ENCODE data around the gene ADK. TPM values are rescaled to one million over a fixed set of nuclear protein-coding genes. Genes with fewer than 3 reads are reported as not detected.
A peak's percentile ranks its signal among the peaks of the same experiment; 100 is the strongest.
"Not testable (repeated sequence)": the region's sequence is repeated elsewhere in the genome, so short reads cannot be mapped to it uniquely, and the experiment has no call there.

ADK gene
- total RNA-seq, 4 donors from 2014 or later: 62.1 to 84.7 (median 74.4) TPM

GRCh38 chr10:74122060-74122459, 29.0 kb upstream of the ADK start:
- H3K27me3 ChIP-seq: no peaks in the 10 kb centered on the region
- 66 to 77% methylated on average over 3 of the region's 3 CpGs for WGBS, 2 donors
- DNase-seq: no peak
- H3K4me1 ChIP-seq: peaks cover 0 to 15% of the 10 kb centered on the region in 2 donors
- H3K9me3 ChIP-seq: no peaks in the 10 kb centered on the region
- intact Hi-C loops (cut with DNase I): no loop called here
- H3K4me3 ChIP-seq (replicated peaks in 1 of 3): no peak overlapping the region
- no peak overlapping the region for H3K27ac ChIP-seq
- H3K36me3 ChIP-seq: peaks cover 25 to 27% of the 10 kb centered on the region in 2 donors
- TF ChIP-seq POLR2A (IDR thresholded peaks at IDR 0.05) (no peak), CTCF (IDR thresholded peaks at IDR 0.05) (no peak)

- H3K9me3 ChIP-seq: no peaks in the 10 kb centered on the region
- H3K4me1 ChIP-seq: peaks cover 0 to 15% of the 10 kb centered on the region in 2 donors
- intact Hi-C loops (cut with DNase I): no loop called here
- WGBS, 2 donors: 0 to 10% methylated on average over 1 of the region's 1 CpG
- H3K36me3 ChIP-seq: peaks cover 28 to 30% of the 10 kb centered on the region in 2 donors
- no peaks in the 10 kb centered on the region for H3K27me3 ChIP-seq
- TF ChIP-seq POLR2A (IDR thresholded peaks at IDR 0.05) (no peak), CTCF (IDR thresholded peaks at IDR 0.05) (no peak)
- no peak for DNase-seq
- no peak overlapping the region for H3K4me3 ChIP-seq (replicated peaks in 1 of 3)
- no peak overlapping the region for H3K27ac ChIP-seq
These were observed 27.9 kb upstream of the ADK start for GRCh38 chr10:74123081-74123480.

- H3K9me3 ChIP-seq: no peaks in the 10 kb centered on the region
- H3K27ac ChIP-seq: no peak overlapping the region
- intact Hi-C loops (cut with DNase I): no loop called here
- no peak for TF ChIP-seq CTCF (IDR thresholded peaks at IDR 0.05)
- TF ChIP-seq POLR2A (IDR thresholded peaks at IDR 0.05): no peak
- H3K36me3 ChIP-seq: peaks cover 37 to 47% of the 10 kb centered on the region in 2 donors
- no peak for DNase-seq
- peaks cover 0 to 4% of the 10 kb centered on the region in 2 donors for H3K4me1 ChIP-seq
- H3K27me3 ChIP-seq: no peaks in the 10 kb centered on the region
- 86 to 89% methylated on average over 11 of the region's 11 CpGs for WGBS, 2 donors
- no peak overlapping the region for H3K4me3 ChIP-seq (replicated peaks in 1 of 3)
These were observed 16.8 kb upstream of the ADK start for GRCh38 chr10:74133923-74134820.

GRCh38 chr10:74135452-74135851, 15.6 kb upstream of the ADK start:
- peaks cover 27 to 41% of the 10 kb centered on the region in 2 donors for H3K36me3 ChIP-seq
- intact Hi-C loops (cut with DNase I): no loop called here
- H3K9me3 ChIP-seq: no peaks in the 10 kb centered on the region
- H3K4me1 ChIP-seq: peaks cover 0 to 4% of the 10 kb centered on the region in 2 donors
- H3K27me3 ChIP-seq: no peaks in the 10 kb centered on the region
- no peak overlapping the region for H3K27ac ChIP-seq
- 95% methylated on average over 3 of the region's 3 CpGs for WGBS, 2 donors
- H3K4me3 ChIP-seq (replicated peaks in 1 of 3): no peak overlapping the region
- DNase-seq: no peak
- TF ChIP-seq CTCF (IDR thresholded peaks at IDR 0.05) (no peak), POLR2A (IDR thresholded peaks at IDR 0.05) (no peak)

GRCh38 chr10:74137992-74138391, 13.0 kb upstream of the ADK start:
- peaks cover 23 to 35% of the 10 kb centered on the region in 2 donors for H3K36me3 ChIP-seq

GRCh38 chr10:74138596-74138995, 12.4 kb upstream of the ADK start:
- H3K4me3 ChIP-seq (replicated peaks in 1 of 3); H3K27me3 ChIP-seq; H3K4me1 ChIP-seq; H3K9me3 ChIP-seq; intact Hi-C loops (cut with DNase I): not testable (repeated sequence)
- DNase-seq: peak; percentile 65 to 70
- Histone ChIP-seq H3K27ac (peak overlapping the region in 1 of 3 donors; percentile 52), H3K36me3 (peaks cover 23 to 29% of the 10 kb centered on the region in 2 donors)
- WGBS, 2 donors: 35 to 52% methylated on average over 5 of the region's 5 CpGs

More at GRCh38 chr10:74137992-74138391, 13.0 kb upstream of the ADK start:
- Histone ChIP-seq H3K27ac (peak overlapping the region; percentile 2 to 12 (median 4)), H3K9me3 (no peaks in the 10 kb centered on the region), H3K4me3 (replicated peaks in 1 of 3) (no peak overlapping the region), H3K4me1 (peaks cover 0 to 4% of the 10 kb centered on the region in 2 donors), H3K27me3 (no peaks in the 10 kb centered on the region)
- no peak for DNase-seq
- TF ChIP-seq CTCF (IDR thresholded peaks at IDR 0.05): no peak
- TF ChIP-seq POLR2A (IDR thresholded peaks at IDR 0.05): no peak
- intact Hi-C loops (cut with DNase I): no loop called here
- WGBS, 2 donors: 96% methylated on average over 5 of the region's 5 CpGs

Data from thyroid gland (tissue), 4 donors.